NCI-H2107 treated with DMSO at 0.1 percent for 48 hours (cell line): Measurements from ENCODE around the gene EEF2K.

Experiments used
- DNase-seq: peaks from one replicate; lab custom pipeline; 2025; ENCODE audit not compliant: unreplicated experiment; lab: John Stamatoyannopoulos, UW

The EEF2K gene

GRCh38 chr16:22314661-22315626, 108.9 kb downstream of the EEF2K start:
- no peak for DNase-seq

DNA sequence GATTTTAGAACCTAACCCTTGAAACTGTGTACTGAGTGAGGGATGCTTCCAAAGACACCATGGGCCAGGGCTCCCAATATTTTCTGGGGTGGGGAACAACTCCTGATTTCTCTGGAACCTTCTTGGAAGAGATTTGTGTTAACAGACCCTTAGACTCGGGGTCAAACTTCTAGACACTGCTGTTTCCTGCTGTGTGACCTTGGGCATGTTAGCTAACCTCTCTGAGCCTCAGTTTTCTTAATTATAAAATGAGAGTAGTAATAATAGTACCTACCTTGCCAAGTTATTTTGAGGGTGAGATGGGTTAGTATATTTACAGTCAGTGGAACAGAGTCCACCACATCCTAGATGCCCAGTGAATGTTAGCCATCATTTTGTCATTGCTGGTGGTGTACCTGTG, 109.9 kb downstream of the EEF2K start:
- DNase-seq = no peak

- no peak for DNase-seq
These were observed 110.3 kb downstream of the EEF2K start for GRCh38 chr16:22316411-22316811.

DNA sequence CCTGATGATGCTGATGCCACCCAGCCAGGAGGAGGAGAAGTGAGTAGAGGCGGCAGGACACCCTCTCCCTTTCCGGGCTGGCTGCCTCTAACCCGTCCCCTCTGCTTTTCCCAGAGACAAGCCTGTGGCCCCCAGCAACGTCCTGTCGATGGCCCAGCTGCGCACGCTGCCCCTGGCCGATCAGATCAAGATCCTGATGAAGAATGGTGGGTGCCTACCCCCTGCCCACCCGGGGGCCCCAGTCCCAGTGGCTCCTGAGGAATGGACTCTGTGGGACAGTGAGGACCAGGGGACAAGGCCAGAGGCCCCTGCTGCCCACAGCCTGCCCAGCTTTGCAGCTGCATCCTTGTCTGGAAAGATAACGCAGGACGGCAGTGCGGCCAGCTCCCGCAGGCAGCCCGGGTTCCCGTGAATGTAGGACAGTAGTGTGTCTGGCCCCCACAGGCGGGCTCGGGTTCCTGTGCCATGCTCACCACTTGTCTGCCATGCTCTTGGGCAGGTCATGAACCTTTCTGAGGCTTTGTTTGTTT, 111.0 kb downstream of the EEF2K start:
- DNase-seq = no peak

- DNase-seq = no peak
These were observed 111.5 kb downstream of the EEF2K start for GRCh38 chr16:22317625-22318024.

GRCh38 chr16:22318690-22319358, 112.7 kb downstream of the EEF2K start:
- DNase-seq = no peak

- DNase-seq = no peak
These were observed 114.7 kb downstream of the EEF2K start for GRCh38 chr16:22320572-22321339.

- DNase-seq = peak; percentile 79
These were observed 115.4 kb downstream of the EEF2K start for GRCh38 chr16:22321340-22322001.

DNA sequence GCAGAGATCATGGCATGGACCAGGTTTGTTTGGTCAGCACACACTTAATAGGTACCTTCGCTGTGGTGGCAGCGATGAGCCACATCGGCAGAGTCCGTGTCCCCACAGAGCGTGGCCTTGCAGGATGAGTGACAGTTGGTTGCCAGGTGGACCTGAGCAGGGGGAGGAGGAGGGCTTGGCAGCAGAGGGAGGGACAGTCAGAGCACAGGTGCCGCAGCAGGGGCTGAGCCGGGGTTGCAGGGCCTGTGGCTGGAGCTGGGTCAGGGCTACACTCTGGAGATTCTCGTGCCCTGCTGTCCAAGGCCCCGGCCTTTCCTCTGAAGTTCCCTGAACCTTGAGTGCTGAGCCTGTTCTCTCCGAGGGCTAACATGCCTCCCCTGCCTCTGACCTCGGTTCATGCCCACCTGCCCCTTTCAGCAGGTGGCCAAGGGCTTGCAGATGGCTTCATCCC, 116.0 kb downstream of the EEF2K start:
- DNase-seq = no peak

DNA sequence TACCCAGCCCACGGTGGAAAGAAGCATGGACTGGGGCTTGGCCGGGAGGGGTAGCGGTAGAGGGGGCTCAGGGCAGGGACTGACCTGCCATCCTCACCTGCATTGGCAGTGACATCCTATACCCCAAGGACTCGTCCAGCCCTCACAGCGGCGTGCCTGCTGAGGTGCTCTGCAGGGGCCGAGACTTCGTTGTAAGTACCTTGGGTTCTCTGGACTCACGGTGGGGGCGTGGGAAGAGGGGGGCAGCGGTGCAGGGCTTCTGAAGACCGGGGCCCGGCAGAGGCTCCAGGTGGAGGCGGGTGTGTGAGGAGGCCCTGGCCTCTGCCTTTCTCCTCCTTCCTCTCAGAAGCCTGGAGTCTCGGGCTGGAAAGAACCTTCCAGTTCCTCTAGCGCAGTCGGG, 116.7 kb downstream of the EEF2K start:
- no peak for DNase-seq

DNA sequence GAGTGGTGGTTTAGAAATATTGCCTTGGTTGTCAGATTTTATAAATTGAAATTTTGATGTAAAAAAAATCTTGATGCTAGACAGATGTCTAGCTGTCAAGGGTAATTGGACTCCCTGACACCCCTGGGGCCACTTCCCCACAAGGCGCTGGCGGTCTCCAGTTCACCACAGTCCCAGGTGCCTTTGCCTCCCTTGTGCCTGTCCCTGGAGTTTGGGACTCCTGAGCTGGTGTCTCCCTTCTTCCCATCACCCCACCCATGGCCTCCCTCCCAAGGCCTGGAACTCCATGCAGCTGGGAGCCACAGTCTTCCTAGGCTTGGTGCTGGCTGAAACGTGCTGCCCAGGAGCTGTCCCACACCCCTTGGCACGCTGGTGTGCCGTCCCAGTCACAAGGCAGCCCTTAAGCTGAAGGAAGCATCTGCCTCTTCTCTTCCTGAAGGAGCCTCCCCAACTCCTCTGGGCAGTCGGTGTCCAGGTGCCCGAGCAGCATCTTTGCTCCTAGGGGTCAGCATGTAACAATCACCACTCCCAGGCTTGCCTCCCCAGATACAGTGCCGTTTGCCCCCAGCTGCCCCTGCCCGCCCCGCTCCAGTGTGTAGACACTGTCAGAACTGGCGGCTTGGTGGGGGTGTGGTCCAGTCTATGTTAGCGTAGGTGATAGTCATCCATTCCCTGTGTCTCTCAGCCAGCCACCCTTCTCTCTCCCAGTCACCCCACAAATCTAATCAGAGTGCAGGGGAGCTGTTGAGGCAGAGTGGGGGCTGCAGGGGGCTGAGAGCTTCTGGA, 117.3 kb downstream of the EEF2K start:
- DNase-seq = no peak

GRCh38 chr16:22323959-22324786, 118.1 kb downstream of the EEF2K start:
- DNase-seq = no peak

DNA sequence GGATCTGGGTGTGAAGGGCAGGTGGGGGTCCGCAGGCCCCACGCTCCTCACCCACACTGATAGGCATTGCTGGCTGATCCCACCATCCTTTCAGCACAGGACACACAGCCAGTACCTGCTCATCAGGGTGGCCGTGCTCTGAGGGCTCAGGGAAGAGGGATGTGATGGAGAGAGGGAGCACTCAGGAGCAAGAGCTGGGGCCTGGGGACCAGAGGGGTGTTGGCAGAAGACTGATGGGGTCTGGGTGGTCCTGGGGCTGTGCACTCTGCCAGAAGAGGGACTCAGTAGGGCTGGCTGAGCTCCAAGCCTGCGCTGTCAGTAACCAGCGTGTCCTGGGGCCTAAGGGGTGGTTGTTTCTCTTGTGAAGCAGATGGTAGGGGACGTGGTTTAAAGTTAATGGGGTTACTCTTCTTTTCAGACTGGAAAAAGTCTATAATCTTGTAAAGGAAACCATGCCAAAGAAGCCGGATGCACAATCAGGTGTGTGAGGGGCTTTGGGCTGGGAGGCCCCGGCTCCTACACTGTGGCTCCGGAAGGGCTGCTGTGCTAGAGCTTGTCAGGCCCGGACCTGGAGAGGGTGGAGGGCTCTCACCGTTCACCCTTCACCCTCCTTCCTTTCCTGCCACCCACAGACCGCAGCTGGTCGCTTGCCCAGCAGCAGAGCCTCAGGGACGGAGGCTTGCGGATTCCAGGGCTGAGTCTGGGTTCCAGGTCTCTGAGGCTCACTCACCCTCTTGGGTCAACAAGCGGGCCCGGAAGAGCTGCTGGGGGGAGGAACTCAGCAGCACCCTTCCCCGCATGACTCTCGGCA, 118.9 kb downstream of the EEF2K start:
- no peak for DNase-seq

DNA sequence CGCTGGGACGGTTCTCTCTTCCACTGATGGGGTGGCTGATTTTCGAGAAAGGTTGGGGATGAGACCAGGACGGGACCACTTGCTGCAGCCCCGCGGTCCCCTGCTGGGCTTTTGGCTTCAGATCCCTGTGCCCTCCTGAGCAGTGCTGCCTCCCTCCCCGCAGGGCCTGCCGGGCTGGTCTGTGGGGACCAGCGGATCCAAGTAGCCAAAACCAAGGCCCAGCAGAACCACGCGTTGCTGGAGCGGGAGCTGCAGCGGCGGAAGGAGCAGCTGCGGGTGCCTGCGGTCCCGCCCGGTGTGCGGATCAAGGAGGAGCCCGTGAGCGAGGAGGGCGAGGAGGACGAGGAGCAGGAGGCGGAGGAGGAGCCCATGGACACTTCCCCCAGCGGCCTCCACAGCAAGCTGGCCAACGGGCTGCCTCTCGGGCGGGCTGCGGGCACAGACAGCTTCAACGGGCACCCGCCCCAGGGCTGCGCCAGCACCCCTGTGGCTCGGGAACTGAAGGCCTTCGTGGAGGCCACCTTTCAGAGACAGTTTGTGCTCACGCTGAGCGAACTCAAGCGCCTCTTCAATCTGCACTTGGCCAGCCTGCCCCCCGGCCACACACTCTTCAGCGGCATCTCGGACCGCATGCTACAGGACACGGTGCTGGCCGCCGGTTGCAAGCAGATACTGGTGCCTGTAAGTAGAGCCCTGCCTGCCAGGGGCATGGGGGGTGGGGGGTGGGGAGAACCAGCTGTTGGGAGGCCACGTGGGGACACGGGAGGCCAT, 119.7 kb downstream of the EEF2K start:
- DNase-seq = no peak

- no peak for DNase-seq
These were observed 120.2 kb downstream of the EEF2K start for GRCh38 chr16:22326369-22326652.

GRCh38 chr16:22326771-22327445, 120.8 kb downstream of the EEF2K start:
- no peak for DNase-seq

DNA sequence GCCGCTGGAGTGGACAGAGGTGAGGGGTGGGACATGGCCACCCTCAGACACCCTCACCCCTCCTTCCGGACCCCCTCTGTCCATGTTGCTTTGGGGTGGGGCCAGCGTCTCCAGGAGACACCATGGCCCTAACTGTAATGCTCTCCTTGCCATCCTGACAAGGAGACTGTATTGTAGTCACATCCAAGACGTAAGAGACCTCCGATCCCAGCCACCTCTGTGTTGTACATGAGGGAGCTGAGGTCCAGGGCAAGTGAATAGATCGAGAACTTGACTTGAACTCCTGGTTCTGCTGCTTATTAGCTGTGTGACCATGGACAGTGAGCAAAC, 121.3 kb downstream of the EEF2K start:
- no peak for DNase-seq
